NCI-H345 treated with DMSO at 0.1 percent for 48 hours (cell line): Measurements from ENCODE around the gene PRR16.

Experiments
- DNase-seq: peaks from one replicate; lab custom pipeline; 2025; ENCODE audit not compliant: unreplicated experiment; lab: John Stamatoyannopoulos, UW

Gene PRR16

DNA sequence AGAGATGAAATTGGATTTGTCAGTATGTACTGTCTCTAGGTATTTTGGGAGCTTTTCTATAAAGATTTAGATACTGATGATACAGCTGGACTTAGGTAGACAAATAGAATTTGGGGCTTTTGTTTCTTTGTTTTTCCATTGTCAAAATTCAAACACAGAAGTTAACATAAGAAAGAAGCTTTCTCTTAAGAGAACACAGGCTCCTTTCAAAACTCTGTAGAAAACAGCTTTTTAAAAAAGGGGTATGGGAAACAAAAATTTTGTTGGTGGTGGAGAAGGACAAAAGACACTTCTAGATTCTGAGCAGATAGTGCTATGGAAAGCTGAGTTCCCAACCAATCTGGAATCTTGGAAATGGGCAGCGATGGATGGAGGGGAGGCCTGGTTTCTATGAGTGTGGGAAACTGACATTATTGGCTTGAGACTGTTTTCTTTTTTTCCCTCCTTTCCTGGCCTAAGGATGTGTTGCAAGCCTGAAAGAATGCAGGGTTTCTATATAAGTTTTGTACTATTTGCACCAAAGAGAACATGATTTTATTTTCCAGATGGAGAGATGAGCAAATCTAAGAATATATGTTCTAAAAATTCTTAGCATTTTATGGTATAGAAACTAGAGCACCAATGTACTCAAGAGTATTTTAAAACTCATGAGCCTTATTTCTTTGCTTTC, 240.0 kb downstream of the PRR16 start:
- DNase-seq: no peak

DNA sequence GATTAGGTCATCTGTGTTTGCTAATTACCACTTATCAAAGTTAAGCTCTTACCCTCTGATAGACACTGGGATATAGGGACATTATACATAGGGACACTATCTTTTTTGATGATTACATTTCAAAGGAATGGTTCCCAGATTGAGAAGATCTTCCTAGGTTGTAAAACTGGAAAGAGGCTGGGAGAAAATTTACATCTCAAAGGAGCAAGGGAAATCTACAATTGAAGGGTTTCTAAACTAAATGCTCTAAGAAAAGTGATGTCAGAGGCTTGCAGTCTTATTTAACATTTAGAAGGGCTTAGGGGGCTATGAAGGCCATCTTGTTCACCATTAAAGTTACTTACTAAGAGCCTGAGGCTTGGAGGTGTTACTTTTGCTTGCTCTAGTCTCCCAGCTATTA, 242.8 kb downstream of the PRR16 start:
- DNase-seq: no peak

DNA sequence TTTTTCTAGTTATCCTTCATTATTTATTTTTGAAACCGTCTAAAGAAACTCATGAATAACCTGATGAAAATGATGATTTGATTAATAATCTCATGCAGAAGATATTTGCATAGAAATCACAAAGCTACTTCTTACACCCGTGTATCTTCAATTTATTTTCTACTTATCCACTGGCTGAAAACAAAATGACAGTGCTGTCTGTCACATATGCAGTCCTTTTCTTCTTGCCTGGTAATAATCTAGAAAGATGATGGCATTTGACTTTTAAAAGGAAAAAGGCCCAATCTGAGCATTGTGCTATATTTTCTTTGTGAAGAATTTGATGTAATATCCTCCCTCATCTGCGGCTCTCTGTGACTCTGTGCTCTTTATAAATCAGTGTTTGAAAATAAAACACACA, 253.3 kb downstream of the PRR16 start:
- no peak for DNase-seq

DNA sequence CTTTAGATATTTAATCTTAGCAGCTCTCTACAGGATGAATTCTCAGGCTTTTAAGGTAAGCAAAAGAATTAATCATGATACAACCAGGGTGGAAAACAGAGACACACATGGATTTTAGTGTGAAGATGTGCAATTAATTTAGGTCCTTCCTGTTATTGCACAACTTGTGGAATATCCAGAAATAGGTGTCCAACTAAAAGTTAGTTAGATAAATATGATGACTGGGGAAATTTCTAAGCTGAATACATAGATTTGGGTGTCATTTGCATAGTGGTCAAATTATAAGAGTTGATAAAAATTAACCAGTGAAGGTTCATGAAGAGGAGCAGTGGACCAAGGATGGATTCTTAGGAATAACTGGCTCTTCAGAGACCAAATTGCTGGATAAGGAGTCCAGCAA, 266.1 kb downstream of the PRR16 start:
- DNase-seq: no peak

DNA sequence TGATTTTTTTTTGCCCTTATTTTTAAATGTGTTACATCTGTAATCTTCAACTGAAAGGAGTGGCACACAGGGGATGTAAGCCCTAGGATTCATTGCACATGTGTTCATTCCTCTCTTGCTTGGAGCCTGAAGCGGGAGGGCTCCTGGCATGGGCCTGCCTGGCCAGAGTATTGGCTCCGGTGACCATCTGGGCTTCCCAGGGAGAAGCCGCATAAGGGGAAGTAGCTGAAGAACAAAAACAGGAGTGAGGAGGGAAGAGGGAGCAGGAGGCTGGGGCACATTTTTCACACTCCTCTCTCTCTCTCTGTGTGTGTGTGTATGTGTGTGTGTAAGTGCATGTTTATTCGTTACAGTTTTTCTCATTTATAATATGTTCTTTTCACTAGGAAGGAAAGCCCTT, 269.9 kb downstream of the PRR16 start:
- DNase-seq: no peak

DNA sequence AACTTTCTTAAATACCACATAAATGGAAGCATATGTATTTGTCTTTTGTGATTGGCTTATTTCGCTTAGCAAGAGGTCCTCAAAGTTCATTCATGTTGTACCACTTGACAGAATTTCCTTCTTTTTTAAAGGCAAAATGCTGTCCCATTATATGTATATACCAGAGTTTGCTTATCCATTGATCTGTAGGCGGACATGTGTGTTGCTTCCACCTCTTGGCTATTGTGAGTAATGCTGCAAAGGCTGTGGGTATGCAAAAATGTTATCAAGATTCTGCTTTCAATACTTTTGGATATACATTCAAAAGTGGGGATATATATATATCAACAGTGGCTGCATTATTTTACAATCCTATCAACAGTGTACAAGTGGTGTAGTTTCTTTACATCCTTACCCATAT, 271.0 kb downstream of the PRR16 start:
- DNase-seq: no peak
